K562 (cell line): Measurements from ENCODE around the gene PRDM8. TPM values are rescaled to one million over a fixed set of nuclear protein-coding genes. Genes with fewer than 3 reads are reported as not detected.

ENCODE experiments used
- CHD7 ChIP-seq: fragments of 200-600 bp; sonication (generic); IDR thresholded peaks from one replicate; pipeline ENCODE4 v1.6.1; 2012; ENCODE audit warnings: mild to moderate bottlenecking, low read depth, low read length, inconsistent platforms
- EP300 ChIP-seq: IDR thresholded peaks from 2 replicates; pipeline ENCODE4 v1.6.1; 2012; ENCODE audit warnings: low read length, improper control_type of control experiment
- MAFF ChIP-seq: IDR thresholded peaks from 2 replicates; pipeline ENCODE4 v1.6.1; 2012; ENCODE audit warnings: low read length, improper control_type of control experiment
- MAFG ChIP-seq: fragments of 450-650 bp; conservative IDR thresholded peaks from 2 replicates; pipeline ENCODE4 v1.6.1; 2016; ENCODE audit warnings: missing genetic modification characterization, missing compliant biosample characterization
- MAFK ChIP-seq: IDR thresholded peaks from 2 replicates; pipeline ENCODE4 v1.6.1; 2011; ENCODE audit warnings: low read length, improper control_type of control experiment
- PCBP1 ChIP-seq: fragments of 200-400 bp; formaldehyde crosslinking; IDR thresholded peaks from 2 replicates; pipeline ENCODE4 v1.6.1; 2018; ENCODE audit warnings: mild to moderate bottlenecking, low read depth, low read length; ENCODE audit not compliant: poor library complexity, severe bottlenecking
- YY1 ChIP-seq, 3 experiments: IDR thresholded peaks; 2 replicates each; pipeline ENCODE4 v1.6.1; 2011; ENCODE audit warnings: low read length in 2 of 3, mild to moderate bottlenecking in 2 of 3, moderate library complexity in 2 of 3, borderline replicate concordance in 1 of 3, control low read depth in 1 of 3, low read depth in 1 of 3; ENCODE audit not compliant: insufficient read depth in 3 of 3, insufficient replicate concordance in 2 of 3, control insufficient read depth in 1 of 3, insufficient read length in 1 of 3; ENCODE audit errors: extremely low read depth in 1 of 3
- polyA plus RNA-seq, 8 experiments: library from polyadenylated mRNA; depleted of rRNA in 4 of 8; stranded (reverse) in 5 of 8; unstranded in 3 of 8; fragments of >200 nt; fragmentation: Nextera tagmentation in 2 of 8; fragmentation: Illumina TruSeq in 1 of 8; extraction: Ambion mirVana in 2 of 8; extraction: Trizol in 1 of 8; gene quantifications; 2 replicates each; pipeline versions ENCODE4 v1.2.1 to v1.2.3, GENCODE V29; 2011 to 2014; ENCODE audit warnings: inconsistent platforms in 1 of 8, missing spikeins in 1 of 8
- total RNA-seq, 7 experiments: library from RNA; depleted of rRNA in 6 of 7; stranded (reverse); fragments of >200 nt in 6 of 7; fragmentation: Illumina TruSeq in 2 of 7; extraction: Trizol in 2 of 7; gene quantifications; 2 replicates each; pipeline versions ENCODE4 v1.2.1 to v1.2.3, GENCODE V29; 2011 to 2021; ENCODE audit warnings: low replicate concordance in 1 of 7
- TF ChIP-seq, protein P1 (sequence below), 2 experiments: IDR thresholded peaks in 1 of 2; conservative IDR thresholded peaks in 1 of 2; 2 replicates each; pipeline ENCODE4 v1.6.1; 2016; ENCODE audit warnings: low read depth in 2 of 2, mild to moderate bottlenecking in 1 of 2, missing compliant biosample characterization in 1 of 2, missing genetic modification characterization in 1 of 2, moderate library complexity in 1 of 2
- TF ChIP-seq, protein P2 (sequence below): sonication (generic); formaldehyde crosslinking; IDR thresholded peaks from 2 replicates; pipeline ENCODE4 v1.8.0; 2022; ENCODE audit warnings: missing genetic modification reagents, mild to moderate bottlenecking, moderate library complexity, borderline replicate concordance

Gene PRDM8
- total and polyA plus RNA-seq, 9 of the 15 experiments (the other 6 are each of a cell fraction or from before 2014, with no cell fraction given), result 0.40 TPM; not detected in 8

DNA sequence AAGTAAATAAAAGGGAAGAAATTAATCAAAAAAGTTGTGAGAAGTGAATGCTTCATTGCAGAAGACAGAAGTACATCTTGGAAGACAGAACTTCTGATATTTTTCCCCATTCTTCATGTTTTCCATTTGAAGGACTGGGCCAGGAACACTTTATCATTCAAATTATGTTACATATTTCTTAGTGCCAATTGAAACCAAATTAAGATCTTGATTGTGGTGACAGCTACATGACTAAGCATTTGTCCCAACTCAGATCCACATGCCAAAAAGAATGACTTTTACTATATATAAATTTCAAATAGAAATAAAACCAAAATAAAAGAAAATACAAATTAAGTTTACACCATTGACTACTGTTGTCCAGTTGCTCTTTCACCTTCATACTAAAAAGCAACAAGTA is 55.1 kb downstream of the PRDM8 start (continued):
- TF ChIP-seq, protein P1, sequence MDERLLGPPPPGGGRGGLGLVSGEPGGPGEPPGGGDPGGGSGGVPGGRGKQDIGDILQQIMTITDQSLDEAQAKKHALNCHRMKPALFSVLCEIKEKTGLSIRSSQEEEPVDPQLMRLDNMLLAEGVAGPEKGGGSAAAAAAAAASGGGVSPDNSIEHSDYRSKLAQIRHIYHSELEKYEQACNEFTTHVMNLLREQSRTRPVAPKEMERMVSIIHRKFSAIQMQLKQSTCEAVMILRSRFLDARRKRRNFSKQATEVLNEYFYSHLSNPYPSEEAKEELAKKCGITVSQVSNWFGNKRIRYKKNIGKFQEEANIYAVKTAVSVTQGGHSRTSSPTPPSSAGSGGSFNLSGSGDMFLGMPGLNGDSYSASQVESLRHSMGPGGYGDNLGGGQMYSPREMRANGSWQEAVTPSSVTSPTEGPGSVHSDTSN (CRISPR knock-in tag; IDR thresholded peaks at IDR 0.05; ENCODE audit: low read depth), result no peak
- TF ChIP-seq, protein P1 (tag; conservative IDR thresholded peaks at IDR 0.05; ENCODE audit: low read depth), result peak; percentile 72
- TF ChIP-seq, protein P2, sequence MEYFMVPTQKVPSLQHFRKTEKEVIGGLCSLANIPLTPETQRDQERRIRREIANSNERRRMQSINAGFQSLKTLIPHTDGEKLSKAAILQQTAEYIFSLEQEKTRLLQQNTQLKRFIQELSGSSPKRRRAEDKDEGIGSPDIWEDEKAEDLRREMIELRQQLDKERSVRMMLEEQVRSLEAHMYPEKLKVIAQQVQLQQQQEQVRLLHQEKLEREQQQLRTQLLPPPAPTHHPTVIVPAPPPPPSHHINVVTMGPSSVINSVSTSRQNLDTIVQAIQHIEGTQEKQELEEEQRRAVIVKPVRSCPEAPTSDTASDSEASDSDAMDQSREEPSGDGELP (CRISPR knock-in tag), result no peak
- TF ChIP-seq CHD7 (no peak), MAFK (peak; percentile 62; the same call in 1 of the 2 replicates), YY1 (IDR thresholded peaks at IDR 0.05; ENCODE audit: borderline replicate concordance in 1 of 3, control insufficient read depth in 1 of 3, extremely low read depth in 1 of 3, insufficient read depth in 3 of 3, insufficient read length in 1 of 3, insufficient replicate concordance in 2 of 3, low read depth in 1 of 3, low read length in 2 of 3) (no peak), MAFG (tag) (peak; percentile 83), MAFF (peak; percentile 66), EP300 (0 out of 2 replicates have a peak, but pooled peaks have one; percentile 12), PCBP1 (no peak)
